OCI-LY3 (cell line): ENCODE results near the gene DYNC2I2.

Experiments used
- H2AFZ ChIP-seq: fragments of 200-600, 300-600 bp; shearing (Covaris generic); 2 replicates; pipeline ENCODE4 v1.6.0; 2014; ENCODE audit warnings: antibody characterized with exemption, low read depth, low read length
- H3K27ac ChIP-seq: fragments of 200-600, 300-600 bp; sonication (generic); 2 replicates; pipeline ENCODE4 v1.5.1; 2014; ENCODE audit warnings: mild to moderate bottlenecking, low read length, moderate library complexity, mixed read lengths
- H3K27me3 ChIP-seq: fragments of 200-600, 300-600 bp; sonication (generic); 2 replicates; pipeline ENCODE4 v1.6.1; 2014; ENCODE audit warnings: low read depth, low read length, mixed read lengths
- H3K36me3 ChIP-seq: fragments of 200-600, 300-600 bp; sonication (generic); replicated peaks from 2 replicates; pipeline ENCODE3; 2014; ENCODE audit warnings: low read depth, low read length, mixed read lengths
- H3K4me1 ChIP-seq: fragments of 300-600, 200-600 bp; sonication (generic); 2 replicates; pipeline ENCODE4 v1.6.1; 2014; ENCODE audit warnings: low read length, mixed read lengths
- H3K4me2 ChIP-seq: fragments of 200-600, 300-600 bp; sonication (generic); 2 replicates; pipeline ENCODE4 v1.6.1; 2014; ENCODE audit warnings: low read length, mixed read lengths
- H3K4me3 ChIP-seq: fragments of 300-600, 200-600 bp; sonication (generic); 2 replicates; pipeline ENCODE4 v1.5.1; 2014; ENCODE audit warnings: antibody characterized with exemption, mild to moderate bottlenecking, low read length, moderate library complexity
- H3K79me2 ChIP-seq: fragments of 300-600, 200-600 bp; shearing (Covaris generic); 2 replicates; pipeline ENCODE4 v1.6.1; 2014; ENCODE audit warnings: mild to moderate bottlenecking, low read length, mixed read lengths
- H3K9ac ChIP-seq: fragments of 300-600, 200-600 bp; shearing (Covaris generic); 2 replicates; pipeline ENCODE4 v1.6.0; 2014; ENCODE audit warnings: mild to moderate bottlenecking, low read length, moderate library complexity
- H3K9me3 ChIP-seq: fragments of 200-600, 300-600 bp; shearing (Covaris generic); 2 replicates; pipeline ENCODE4 v1.6.1; 2014; ENCODE audit warnings: low read length, mixed read lengths; ENCODE audit not compliant: insufficient read depth
- H4K20me1 ChIP-seq: fragments of 200-600, 300-600 bp; sonication (generic); 2 replicates; pipeline ENCODE4 v1.6.1; 2016; ENCODE audit warnings: low read length, mixed read lengths; ENCODE audit not compliant: insufficient read depth
- EZH2phosphoT487 ChIP-seq: fragments of 200-600 bp; shearing (Covaris generic); IDR thresholded peaks from 2 replicates; pipeline ENCODE4 v1.6.1; 2018; ENCODE audit warnings: antibody characterized with exemption, mixed run types, low read depth
- TF ChIP-seq, protein P1 (sequence below): fragments of 200-600, 300-600 bp; sonication (generic); IDR thresholded peaks from 2 replicates; pipeline ENCODE4 v1.5.1; 2014; ENCODE audit warnings: antibody characterized with exemption, low read length, low read depth

DYNC2I2 gene

DNA sequence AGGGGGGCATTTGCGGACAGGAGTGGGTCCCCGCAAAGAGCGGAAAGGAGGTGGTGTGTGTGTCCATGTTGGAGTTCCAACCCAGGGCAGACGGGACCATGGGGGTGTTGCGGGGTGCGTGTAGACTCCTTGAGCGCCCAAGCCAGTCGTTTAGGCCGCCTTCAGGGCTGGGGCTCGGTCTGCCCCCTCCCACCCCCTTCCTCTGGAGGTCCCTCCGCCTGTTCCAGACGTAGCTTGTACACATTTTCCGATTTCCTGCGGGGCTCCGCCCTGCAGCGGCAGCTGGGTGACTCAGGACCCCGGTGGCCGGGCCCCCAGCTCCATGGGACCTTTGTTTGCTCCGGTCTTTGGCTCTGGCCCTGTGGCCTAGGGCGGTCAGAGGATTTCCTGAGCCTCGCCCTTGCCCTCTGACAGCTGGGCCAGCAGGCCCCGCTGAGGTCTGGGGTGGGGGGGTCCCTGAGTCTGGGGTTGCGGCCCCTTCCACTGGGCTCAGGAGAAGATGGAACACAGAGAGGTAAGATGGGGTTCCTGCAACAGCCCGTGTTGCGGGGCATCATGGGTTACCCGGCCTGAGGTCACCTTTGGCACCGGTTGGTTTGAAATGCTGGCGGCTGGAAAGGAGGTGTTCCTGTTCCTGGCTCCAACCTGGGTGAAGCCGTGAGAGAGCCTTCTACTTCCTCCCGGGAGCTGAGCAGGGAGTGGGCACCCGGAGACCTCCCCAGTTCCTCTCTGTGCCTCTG is 47.1 kb upstream of the DYNC2I2 start:
- H2AFZ ChIP-seq = no peak overlapping the region
- H3K27ac ChIP-seq = no peak overlapping the region
- peak overlapping the region; percentile 91 for H3K9ac ChIP-seq

DNA sequence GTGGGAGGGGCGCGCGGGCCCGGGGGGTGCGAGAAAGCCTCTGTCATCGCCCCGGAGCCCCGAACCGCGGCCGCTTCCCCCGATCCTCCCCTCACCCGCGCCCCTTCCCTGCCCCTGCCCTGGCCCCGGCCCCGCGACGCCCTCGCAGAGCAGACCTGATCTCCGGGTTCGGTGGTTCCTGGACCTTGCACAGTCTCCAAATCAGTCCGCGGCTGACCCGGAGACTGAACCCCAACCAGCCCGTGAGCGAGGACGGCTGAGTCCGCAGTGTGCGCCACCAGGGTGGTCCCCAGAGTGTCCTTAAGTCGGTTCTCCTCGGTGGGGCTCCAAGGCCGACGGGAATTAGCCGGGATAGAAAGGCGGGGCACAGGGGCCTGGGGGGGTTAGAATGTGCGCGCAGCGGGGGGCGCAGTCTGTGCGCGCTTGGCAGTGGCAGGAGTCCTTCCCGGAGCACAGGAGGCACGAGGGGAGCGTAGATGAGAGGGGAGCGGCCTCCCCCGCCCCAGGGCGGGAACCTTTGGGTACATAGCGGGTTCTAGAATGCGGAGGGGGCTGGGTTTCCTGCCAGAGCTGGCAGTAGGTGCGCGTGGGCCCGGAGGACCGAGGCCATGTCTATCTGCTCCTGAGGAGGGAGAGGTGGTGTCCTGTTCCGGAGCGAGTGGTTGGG is 46.4 kb upstream of the DYNC2I2 start:
- Histone ChIP-seq H3K27me3 (no peaks in the 10 kb centered on the region), H3K27ac (peak overlapping the region; percentile 42), H3K79me2 (peaks cover 23% of the 10 kb centered on the region), H3K4me3 (peak overlapping the region; percentile 96), H3K36me3 (peaks cover 5% of the 10 kb centered on the region), H2AFZ (peak overlapping the region; percentile 64), H3K9me3 (no peaks in the 10 kb centered on the region), H3K4me2 (peak overlapping the region; percentile 89), H3K4me1 (peaks cover 11% of the 10 kb centered on the region; the same call in 1 of the 2 replicates), H4K20me1 (no peaks in the 10 kb centered on the region), H3K9ac (peak overlapping the region; percentile 91)
- TF ChIP-seq, protein P1, sequence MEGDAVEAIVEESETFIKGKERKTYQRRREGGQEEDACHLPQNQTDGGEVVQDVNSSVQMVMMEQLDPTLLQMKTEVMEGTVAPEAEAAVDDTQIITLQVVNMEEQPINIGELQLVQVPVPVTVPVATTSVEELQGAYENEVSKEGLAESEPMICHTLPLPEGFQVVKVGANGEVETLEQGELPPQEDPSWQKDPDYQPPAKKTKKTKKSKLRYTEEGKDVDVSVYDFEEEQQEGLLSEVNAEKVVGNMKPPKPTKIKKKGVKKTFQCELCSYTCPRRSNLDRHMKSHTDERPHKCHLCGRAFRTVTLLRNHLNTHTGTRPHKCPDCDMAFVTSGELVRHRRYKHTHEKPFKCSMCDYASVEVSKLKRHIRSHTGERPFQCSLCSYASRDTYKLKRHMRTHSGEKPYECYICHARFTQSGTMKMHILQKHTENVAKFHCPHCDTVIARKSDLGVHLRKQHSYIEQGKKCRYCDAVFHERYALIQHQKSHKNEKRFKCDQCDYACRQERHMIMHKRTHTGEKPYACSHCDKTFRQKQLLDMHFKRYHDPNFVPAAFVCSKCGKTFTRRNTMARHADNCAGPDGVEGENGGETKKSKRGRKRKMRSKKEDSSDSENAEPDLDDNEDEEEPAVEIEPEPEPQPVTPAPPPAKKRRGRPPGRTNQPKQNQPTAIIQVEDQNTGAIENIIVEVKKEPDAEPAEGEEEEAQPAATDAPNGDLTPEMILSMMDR = no peak
- no peak for TF ChIP-seq EZH2phosphoT487

More for the DNA sequence above, 47.1 kb upstream of the DYNC2I2 start:
- Histone ChIP-seq H3K27me3 (no peaks in the 10 kb centered on the region), H4K20me1 (no peaks in the 10 kb centered on the region), H3K4me3 (peak overlapping the region; percentile 96), H3K4me1 (peaks cover 11% of the 10 kb centered on the region; the same call in 1 of the 2 replicates), H3K36me3 (peaks cover 2% of the 10 kb centered on the region), H3K79me2 (peaks cover 23% of the 10 kb centered on the region), H3K9me3 (no peaks in the 10 kb centered on the region), H3K4me2 (peak overlapping the region; percentile 89)
- TF ChIP-seq, protein P1 = no peak
- no peak for TF ChIP-seq EZH2phosphoT487

DNA sequence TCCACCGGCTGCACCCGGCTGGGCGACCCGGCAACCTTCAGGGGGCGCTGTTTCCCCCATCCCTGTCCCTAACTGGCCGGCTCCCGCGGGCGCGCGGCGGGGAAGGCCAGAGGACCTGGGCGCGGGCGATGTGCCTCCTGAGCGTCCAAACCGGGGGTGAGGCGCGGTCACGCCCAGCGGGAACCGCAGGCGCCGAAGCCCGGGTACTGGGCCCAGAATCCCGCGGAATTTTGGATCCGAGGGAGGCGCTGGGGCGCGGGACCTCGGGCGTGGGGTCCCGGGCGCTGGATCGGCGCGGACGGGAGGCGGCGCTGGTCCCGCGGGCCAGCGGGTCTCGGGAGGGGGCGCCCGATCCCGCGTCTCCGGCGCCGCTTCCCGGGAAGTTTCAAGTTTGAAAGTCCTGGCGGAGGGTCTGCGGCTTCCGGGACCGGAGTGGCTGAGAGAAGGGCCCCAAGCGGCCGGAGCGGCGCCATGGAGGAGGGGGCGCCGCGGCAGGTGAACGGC is 45.9 kb upstream of the DYNC2I2 start, which contains the start of gene PKN3:
Gene PKN3 (plus strand): TSS at position 59 of the 504 bp plus-strand sequence. CDS start 413 bp downstream, at position 472.
- peak within 1 kb of the TSS; percentile 96 for H3K4me3 ChIP-seq
- peak within 1 kb of the TSS; percentile 91 for H3K9ac ChIP-seq
- H4K20me1 ChIP-seq = no peaks in the 10 kb centered on the region
- H3K9me3 ChIP-seq = no peaks in the 10 kb centered on the region
- peak within 1 kb of the TSS; percentile 89 for H3K4me2 ChIP-seq
- H2AFZ ChIP-seq = peak within 1 kb of the TSS; percentile 64
- H3K27me3 ChIP-seq = no peaks in the 10 kb centered on the region
- H3K4me1 ChIP-seq = peaks cover 11% of the 10 kb centered on the region; the same call in 1 of the 2 replicates
- TF ChIP-seq, protein P1 = peak; percentile 69
- TF ChIP-seq EZH2phosphoT487 = no peak
- peaks cover 9% of the 10 kb centered on the region for H3K36me3 ChIP-seq
- H3K27ac ChIP-seq = peak within 1 kb of the TSS; percentile 42
- peaks cover 23% of the 10 kb centered on the region for H3K79me2 ChIP-seq
